Retina (tissue), 1 donor: ENCODE measurements around the gene STAP2.

ENCODE experiments used
- DNase-seq: peaks from one replicate; pipeline ENCODE4 v3.0.0-alpha.2; 2016

STAP2 gene

GRCh38 chr19:4326215-4326836 is 12.3 kb downstream of the STAP2 start:
- no peak for DNase-seq

GRCh38 chr19:4324228-4324627 is 14.4 kb downstream of the STAP2 start:
- no peak for DNase-seq

GRCh38 chr19:4323692-4324091 is 14.9 kb downstream of the STAP2 start:
- no peak for DNase-seq

GRCh38 chr19:4322942-4323665 is 15.5 kb downstream of the STAP2 start:
- DNase-seq: no peak

GRCh38 chr19:4320419-4320818 is 18.2 kb downstream of the STAP2 start:
- no peak for DNase-seq

GRCh38 chr19:4319067-4319718 is 19.4 kb downstream of the STAP2 start:
- DNase-seq: no peak

- no peak for DNase-seq
Observed at GRCh38 chr19:4318460-4318859, 20.2 kb downstream of the STAP2 start.

- DNase-seq: no peak
Observed at GRCh38 chr19:4316956-4317355, 21.7 kb downstream of the STAP2 start.

GRCh38 chr19:4313847-4314490 is 24.7 kb downstream of the STAP2 start:
- DNase-seq: no peak

GRCh38 chr19:4310247-4311121 is 28.1 kb downstream of the STAP2 start:
- DNase-seq: no peak

GRCh38 chr19:4305659-4306058 is 33.0 kb downstream of the STAP2 start:
- DNase-seq: no peak

- no peak for DNase-seq
Observed at GRCh38 chr19:4305257-4305612, 33.4 kb downstream of the STAP2 start.

GRCh38 chr19:4304538-4305256 is 33.9 kb downstream of the STAP2 start, which contains the start of gene FSD1:
Gene FSD1, plus strand, starts transcription at chr19:4304598. Its CDS starts 149 bp downstream, at chr19:4304747.
- peak; percentile 72 for DNase-seq

GRCh38 chr19:4303819-4304537 is 34.6 kb downstream of the STAP2 start:
- DNase-seq: no peak

- no peak for DNase-seq
Observed at GRCh38 chr19:4302243-4302640, 36.4 kb downstream of the STAP2 start, which contains the start of gene TMIGD2. Gene TMIGD2, minus strand, starts transcription at chr19:4302389. Its CDS starts 4 bp downstream, at chr19:4302385.

GRCh38 chr19:4301590-4302242 is 36.9 kb downstream of the STAP2 start:
- no peak for DNase-seq

GRCh38 chr19:4300589-4300988 is 38.0 kb downstream of the STAP2 start:
- DNase-seq: no peak

- no peak for DNase-seq
Observed at GRCh38 chr19:4298810-4299550, 39.6 kb downstream of the STAP2 start.

GRCh38 chr19:4297901-4298809 is 40.5 kb downstream of the STAP2 start:
- no peak for DNase-seq
